Neural cell (in vitro differentiated cells): ENCODE measurements around the gene SESN1. TPM values are rescaled to one million over a fixed set of nuclear protein-coding genes. Genes with fewer than 3 reads are reported as not detected.

Source experiments
- H2AFZ ChIP-seq: fragments of 200-600, 300-800 bp; sonication (generic), shearing (Covaris generic); 2 replicates; pipeline ENCODE4 v1.6.0; 2014; ENCODE audit warnings: low read depth, mild to moderate bottlenecking, antibody characterized with exemption, low read length, moderate library complexity
- H3F3A ChIP-seq: fragments of 200-600 bp; shearing (Covaris generic); 2 replicates; pipeline ENCODE4 v1.6.1; 2016; ENCODE audit warnings: mild to moderate bottlenecking, moderate library complexity, mixed read lengths, antibody characterized with exemption, low read length; ENCODE audit not compliant: insufficient read depth, poor library complexity, severe bottlenecking
- H3K27ac ChIP-seq: fragments of 200-600, 300-800 bp; sonication (generic), shearing (Covaris generic); 2 replicates; pipeline ENCODE4 v1.5.1; 2014; ENCODE audit warnings: mild to moderate bottlenecking, low read length, moderate library complexity
- H3K27me3 ChIP-seq: fragments of 300-800, 200-600 bp; sonication (generic), shearing (Covaris generic); 2 replicates; pipeline ENCODE4 v1.6.0; 2014; ENCODE audit warnings: mild to moderate bottlenecking, low read depth, low read length, moderate library complexity; ENCODE audit not compliant: insufficient read depth
- H3K36me3 ChIP-seq: fragments of 300-800, 200-600 bp; sonication (generic), shearing (Covaris generic); 2 replicates; pipeline ENCODE4 v1.5.1; 2014; ENCODE audit warnings: mild to moderate bottlenecking, antibody characterized with exemption, low read length, moderate library complexity; ENCODE audit not compliant: insufficient read depth
- H3K4me2 ChIP-seq: fragments of 300-800, 200-600 bp; sonication (generic), shearing (Covaris generic); 2 replicates; pipeline ENCODE4 v1.6.0; 2014; ENCODE audit warnings: mild to moderate bottlenecking, low read length
- H3K4me3 ChIP-seq: fragments of 300-800, 200-600 bp; sonication (generic), shearing (Covaris generic); 2 replicates; pipeline ENCODE4 v1.5.1; 2014; ENCODE audit warnings: mild to moderate bottlenecking, low read length, moderate library complexity
- H3K79me2 ChIP-seq: fragments of 200-600 bp; shearing (Covaris generic); replicated peaks from 2 replicates; pipeline ENCODE4 v1.6.0; 2014; ENCODE audit warnings: mild to moderate bottlenecking, low read length, moderate library complexity; ENCODE audit not compliant: insufficient read depth
- H3K9ac ChIP-seq: fragments of 300-800, 200-600 bp; sonication (generic), shearing (Covaris generic); 2 replicates; pipeline ENCODE4 v1.6.1; 2016; ENCODE audit warnings: mild to moderate bottlenecking, low read length, mixed read lengths
- H3K9me2 ChIP-seq: fragments of 200-600 bp; shearing (Covaris generic); 2 replicates; pipeline ENCODE4 v1.6.1; 2016; ENCODE audit warnings: mild to moderate bottlenecking, low read length, mixed read lengths; ENCODE audit not compliant: insufficient read depth
- H3K9me3 ChIP-seq: fragments of 200-600, 300-800 bp; sonication (generic), shearing (Covaris generic); 2 replicates; pipeline ENCODE4 v1.6.1; 2016; ENCODE audit warnings: mild to moderate bottlenecking, mixed run types, low read length, moderate library complexity, mixed read lengths
- H4K20me1 ChIP-seq: fragments of 200-600 bp; shearing (Covaris generic); 2 replicates; pipeline ENCODE4 v1.6.1; 2016; ENCODE audit warnings: mild to moderate bottlenecking, mixed run types; ENCODE audit not compliant: insufficient read depth
- CTCF ChIP-seq: fragments of 450-650 bp; IDR thresholded peaks from 2 replicates; pipeline ENCODE4 v1.5.1; 2014; ENCODE audit warnings: antibody characterized with exemption, mild to moderate bottlenecking, moderate library complexity; ENCODE audit not compliant: poor library complexity, severe bottlenecking
- EP300 ChIP-seq: fragments of 450-650 bp; conservative IDR thresholded peaks from 2 replicates; pipeline ENCODE4 v1.6.1; 2014; ENCODE audit warnings: antibody characterized with exemption, mild to moderate bottlenecking, moderate library complexity; ENCODE audit not compliant: poor library complexity, severe bottlenecking
- EZH2 ChIP-seq: fragments of 200-600, 300-800 bp; shearing (Covaris generic), sonication (generic); IDR thresholded peaks from 2 replicates; pipeline ENCODE4 v1.6.1; 2014; ENCODE audit warnings: antibody characterized with exemption, low read length, borderline replicate concordance, mild to moderate bottlenecking; ENCODE audit not compliant: insufficient read depth, poor library complexity, severe bottlenecking
- MXI1 ChIP-seq: fragments of 450-650 bp; conservative IDR thresholded peaks from 2 replicates; pipeline ENCODE4 v1.6.1; 2014; ENCODE audit warnings: antibody characterized with exemption, mild to moderate bottlenecking; ENCODE audit not compliant: poor library complexity, severe bottlenecking
- POLR2AphosphoS5 ChIP-seq: IDR thresholded peaks from 2 replicates; pipeline ENCODE4 v1.6.1; 2012
- RAD21 ChIP-seq: fragments of 450-650 bp; conservative IDR thresholded peaks from 2 replicates; pipeline ENCODE4 v1.6.1; 2014; ENCODE audit warnings: antibody characterized with exemption, mild to moderate bottlenecking, moderate library complexity
- SMC3 ChIP-seq: fragments of 450-650 bp; conservative IDR thresholded peaks from 2 replicates; pipeline ENCODE4 v1.6.1; 2014; ENCODE audit warnings: antibody characterized with exemption, mild to moderate bottlenecking, moderate library complexity; ENCODE audit not compliant: poor library complexity
- TAF1 ChIP-seq: IDR thresholded peaks from 2 replicates; pipeline ENCODE4 v1.6.1; 2012; ENCODE audit warnings: low read depth
- polyA plus RNA-seq: library from polyadenylated mRNA; depleted of rRNA; stranded (reverse); fragments of >200 nt; gene quantifications from 2 replicates; pipeline ENCODE4 v1.2.3, GENCODE V29; 2014
- TF ChIP-seq, protein P1 (sequence below): IDR thresholded peaks from 2 replicates; pipeline ENCODE4 v1.6.1; 2012; ENCODE audit warnings: borderline replicate concordance

Gene SESN1
- polyA plus RNA-seq, 1 donor from 2014 or later = 46.4 TPM

GRCh38 chr6:108961985-108962384 lies 132.7 kb downstream of the SESN1 start:
- no peaks in the 10 kb centered on the region for H3K36me3 ChIP-seq
- no peaks in the 10 kb centered on the region for H3K9me2 ChIP-seq
- H3F3A ChIP-seq = no peaks in the 10 kb centered on the region
- H3K27ac ChIP-seq = no peak overlapping the region
- no peak overlapping the region for H2AFZ ChIP-seq
- H4K20me1 ChIP-seq = no peaks in the 10 kb centered on the region
- no peaks in the 10 kb centered on the region for H3K9me3 ChIP-seq
- no peaks in the 10 kb centered on the region for H3K79me2 ChIP-seq
- no peak overlapping the region for H3K4me2 ChIP-seq
- H3K27me3 ChIP-seq = no peaks in the 10 kb centered on the region
- no peak overlapping the region for H3K4me3 ChIP-seq
- TF ChIP-seq CTCF (no peak), POLR2AphosphoS5 (no peak), RAD21 (no peak), TAF1 (no peak), SMC3 (no peak)
- H3K9ac ChIP-seq = no peak overlapping the region

DNA sequence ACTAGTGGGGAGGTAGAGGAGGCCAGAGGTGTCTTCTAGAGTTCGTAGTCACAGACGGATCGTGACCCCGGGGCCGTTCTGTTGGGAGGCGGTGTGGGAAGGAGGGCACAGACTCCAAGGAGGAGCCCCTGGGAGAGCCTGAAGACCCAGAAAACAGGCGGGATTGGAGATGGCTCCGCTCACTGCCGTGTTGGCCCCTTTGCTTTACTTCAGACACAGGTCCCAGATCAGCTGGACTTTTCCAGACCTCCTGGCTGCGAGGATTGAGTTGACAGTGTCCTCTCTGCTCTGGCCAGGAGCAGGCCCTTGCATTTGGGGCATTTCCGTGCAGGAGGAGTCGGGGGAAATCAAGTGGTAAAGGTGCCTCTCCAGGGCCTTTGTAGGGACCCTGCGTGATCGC lies 133.6 kb downstream of the SESN1 start:
- Histone ChIP-seq H3F3A (no peaks in the 10 kb centered on the region), H3K36me3 (no peaks in the 10 kb centered on the region), H3K9ac (no peak overlapping the region), H2AFZ (no peak overlapping the region), H3K4me3 (no peak overlapping the region), H3K27ac (no peak overlapping the region), H3K9me3 (no peaks in the 10 kb centered on the region), H3K4me2 (no peak overlapping the region), H4K20me1 (no peaks in the 10 kb centered on the region), H3K9me2 (no peaks in the 10 kb centered on the region), H3K27me3 (no peaks in the 10 kb centered on the region), H3K79me2 (no peaks in the 10 kb centered on the region)
- TF ChIP-seq EZH2 (no peak), RAD21 (no peak), EP300 (no peak)

DNA sequence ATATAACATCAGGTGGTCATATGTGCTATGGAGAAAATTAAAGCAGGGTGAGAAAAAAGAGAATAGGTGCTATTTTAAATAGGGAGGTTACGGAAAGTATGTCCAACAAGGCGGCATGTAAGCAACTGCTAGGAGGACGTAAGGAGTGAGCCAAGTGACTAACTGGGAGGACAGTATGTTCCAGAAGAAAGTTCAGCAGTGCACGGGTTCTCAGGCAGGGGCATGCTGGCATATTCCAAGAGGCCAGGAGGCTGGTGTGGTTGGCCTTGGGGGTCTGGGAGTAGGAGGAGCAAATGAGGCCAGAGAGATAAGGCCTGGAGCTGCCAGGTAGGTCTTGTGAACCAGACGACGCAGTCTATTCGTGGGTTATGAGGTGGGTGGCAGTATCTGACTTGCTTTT lies 134.0 kb downstream of the SESN1 start:
- Histone ChIP-seq H3K36me3 (no peaks in the 10 kb centered on the region), H3K9me2 (no peaks in the 10 kb centered on the region), H2AFZ (no peak overlapping the region), H4K20me1 (no peaks in the 10 kb centered on the region), H3K9ac (no peak overlapping the region), H3K9me3 (no peaks in the 10 kb centered on the region), H3F3A (no peaks in the 10 kb centered on the region), H3K4me3 (no peak overlapping the region), H3K79me2 (no peaks in the 10 kb centered on the region), H3K27ac (no peak overlapping the region), H3K4me2 (no peak overlapping the region), H3K27me3 (no peaks in the 10 kb centered on the region)
- TF ChIP-seq CTCF = no peak
- no peak for TF ChIP-seq EZH2
- no peak for TF ChIP-seq SMC3
- TF ChIP-seq TAF1 = no peak
- no peak for TF ChIP-seq MXI1
- no peak for TF ChIP-seq POLR2AphosphoS5
- no peak for TF ChIP-seq EP300
- TF ChIP-seq, protein P1, sequence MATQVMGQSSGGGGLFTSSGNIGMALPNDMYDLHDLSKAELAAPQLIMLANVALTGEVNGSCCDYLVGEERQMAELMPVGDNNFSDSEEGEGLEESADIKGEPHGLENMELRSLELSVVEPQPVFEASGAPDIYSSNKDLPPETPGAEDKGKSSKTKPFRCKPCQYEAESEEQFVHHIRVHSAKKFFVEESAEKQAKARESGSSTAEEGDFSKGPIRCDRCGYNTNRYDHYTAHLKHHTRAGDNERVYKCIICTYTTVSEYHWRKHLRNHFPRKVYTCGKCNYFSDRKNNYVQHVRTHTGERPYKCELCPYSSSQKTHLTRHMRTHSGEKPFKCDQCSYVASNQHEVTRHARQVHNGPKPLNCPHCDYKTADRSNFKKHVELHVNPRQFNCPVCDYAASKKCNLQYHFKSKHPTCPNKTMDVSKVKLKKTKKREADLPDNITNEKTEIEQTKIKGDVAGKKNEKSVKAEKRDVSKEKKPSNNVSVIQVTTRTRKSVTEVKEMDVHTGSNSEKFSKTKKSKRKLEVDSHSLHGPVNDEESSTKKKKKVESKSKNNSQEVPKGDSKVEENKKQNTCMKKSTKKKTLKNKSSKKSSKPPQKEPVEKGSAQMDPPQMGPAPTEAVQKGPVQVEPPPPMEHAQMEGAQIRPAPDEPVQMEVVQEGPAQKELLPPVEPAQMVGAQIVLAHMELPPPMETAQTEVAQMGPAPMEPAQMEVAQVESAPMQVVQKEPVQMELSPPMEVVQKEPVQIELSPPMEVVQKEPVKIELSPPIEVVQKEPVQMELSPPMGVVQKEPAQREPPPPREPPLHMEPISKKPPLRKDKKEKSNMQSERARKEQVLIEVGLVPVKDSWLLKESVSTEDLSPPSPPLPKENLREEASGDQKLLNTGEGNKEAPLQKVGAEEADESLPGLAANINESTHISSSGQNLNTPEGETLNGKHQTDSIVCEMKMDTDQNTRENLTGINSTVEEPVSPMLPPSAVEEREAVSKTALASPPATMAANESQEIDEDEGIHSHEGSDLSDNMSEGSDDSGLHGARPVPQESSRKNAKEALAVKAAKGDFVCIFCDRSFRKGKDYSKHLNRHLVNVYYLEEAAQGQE = no peak
- TF ChIP-seq RAD21 = no peak
